GM23338 (cell line): ENCODE data around the gene ITPR2. TPM values are rescaled to one million over a fixed set of nuclear protein-coding genes. Genes with fewer than 3 reads are reported as not detected.

Experiments used
- ATAC-seq: fragments of 200-7000 bp; cut with Tn5 transposase; 3 replicates; pipeline ENCODE4 v1.9.1; 2020
- DNase-seq: peaks from one replicate; pipeline ENCODE4 v3.0.0-alpha.2; 2015; ENCODE audit warnings: low spot score
- H2AFZ ChIP-seq: fragments of 200-600 bp; sonication (generic); 2 replicates; pipeline ENCODE4 v1.8.0; 2016; ENCODE audit warnings: antibody characterized with exemption, mild to moderate bottlenecking, moderate library complexity
- H3F3A ChIP-seq: fragments of 200-600 bp; sonication (generic); replicated peaks from 2 replicates; pipeline ENCODE4 v1.8.0; 2017; ENCODE audit warnings: antibody characterized with exemption, mixed run types, low read depth
- H3K27ac ChIP-seq: fragments of 200-600 bp; sonication (generic); 2 replicates; pipeline ENCODE4 v1.6.1; 2016; ENCODE audit warnings: low read depth
- H3K27me3 ChIP-seq: fragments of 200-600 bp; sonication (generic); 2 replicates; pipeline ENCODE4 v1.8.0; 2016; ENCODE audit warnings: mild to moderate bottlenecking, mixed run types, moderate library complexity; ENCODE audit not compliant: insufficient read depth
- H3K36me3 ChIP-seq: fragments of 200-600 bp; sonication (generic); 2 replicates; pipeline ENCODE4 v1.8.0; 2016; ENCODE audit warnings: mild to moderate bottlenecking; ENCODE audit not compliant: insufficient read depth
- H3K4me1 ChIP-seq: fragments of 200-600 bp; sonication (generic); 2 replicates; pipeline ENCODE4 v1.8.0; 2016; ENCODE audit warnings: mild to moderate bottlenecking, moderate library complexity; ENCODE audit not compliant: insufficient read depth
- H3K4me2 ChIP-seq: fragments of 200-600 bp; sonication (generic); 2 replicates; pipeline ENCODE4 v1.7.1; 2017; ENCODE audit warnings: mixed run types
- H3K4me3 ChIP-seq: fragments of 200-600 bp; sonication (generic); 2 replicates; pipeline ENCODE4 v1.6.1; 2016; ENCODE audit warnings: mixed run types
- H3K79me2 ChIP-seq: fragments of 200-600 bp; sonication (generic); replicated peaks from 2 replicates; pipeline ENCODE4 v1.8.0; 2017; ENCODE audit warnings: mild to moderate bottlenecking; ENCODE audit not compliant: insufficient read depth
- H3K9me2 ChIP-seq: fragments of 200-600 bp; sonication (generic); 2 replicates; pipeline ENCODE4 v1.8.0; 2017; ENCODE audit not compliant: insufficient read depth
- H4K20me1 ChIP-seq: fragments of 200-600 bp; sonication (generic); replicated peaks from 2 replicates; pipeline ENCODE4 v1.8.0; 2017; ENCODE audit warnings: mild to moderate bottlenecking; ENCODE audit not compliant: insufficient read depth
- H3K27ac Mint-ChIP-seq: 2 replicates; pipeline ENCODE4 v1.8.0; 2020; ENCODE audit warnings: inconsistent platforms, mild to moderate bottlenecking, moderate library complexity, mixed read lengths
- H3K27me3 Mint-ChIP-seq: 3 replicates; pipeline ENCODE4 v1.8.0; 2022; ENCODE audit warnings: low read depth, mild to moderate bottlenecking, moderate library complexity, mixed read lengths, inconsistent platforms; ENCODE audit not compliant: insufficient read depth, poor library complexity
- H3K36me3 Mint-ChIP-seq: 3 replicates; pipeline ENCODE4 v1.8.0; 2021; ENCODE audit warnings: low read depth, mild to moderate bottlenecking, inconsistent platforms, moderate library complexity, mixed read lengths
- H3K4me1 Mint-ChIP-seq: 3 replicates; pipeline ENCODE4 v1.8.0; 2020; ENCODE audit warnings: mild to moderate bottlenecking, inconsistent platforms, mixed read lengths
- H3K4me3 Mint-ChIP-seq: 3 replicates; pipeline ENCODE4 v1.8.0; 2021; ENCODE audit warnings: moderate library complexity, mild to moderate bottlenecking, inconsistent platforms, mixed read lengths
- H3K9me3 Mint-ChIP-seq: 3 replicates; pipeline ENCODE4 v1.8.0; 2020; ENCODE audit warnings: moderate library complexity, mild to moderate bottlenecking, inconsistent platforms, mixed read lengths
- CREB1 ChIP-seq: fragments of 250-450 bp; sonication (Bioruptor Pico); IDR thresholded peaks from 2 replicates; pipeline ENCODE4 v1.5.0; 2020; ENCODE audit warnings: low read depth, mild to moderate bottlenecking, moderate library complexity
- EZH2 ChIP-seq: fragments of 200-600 bp; sonication (generic); IDR thresholded peaks from one replicate; pipeline ENCODE4 v1.8.0; 2017; ENCODE audit warnings: antibody characterized with exemption, mild to moderate bottlenecking, low read depth; ENCODE audit not compliant: unreplicated experiment
- EZH2phosphoT487 ChIP-seq: fragments of 200-600 bp; sonication (generic); IDR thresholded peaks from one replicate; pipeline ENCODE4 v1.8.1; 2018; ENCODE audit warnings: antibody characterized with exemption; ENCODE audit not compliant: unreplicated experiment
- JUNB ChIP-seq: IDR thresholded peaks from one replicate; pipeline ENCODE4 v1.6.1; 2016; ENCODE audit warnings: antibody characterized with exemption; ENCODE audit not compliant: unreplicated experiment
- NANOG ChIP-seq: IDR thresholded peaks from 2 replicates; pipeline ENCODE4 v1.6.1; 2016; ENCODE audit warnings: antibody characterized with exemption, borderline replicate concordance
- POLR2AphosphoS5 ChIP-seq: IDR thresholded peaks from 2 replicates; pipeline ENCODE4 v1.6.1; 2016; ENCODE audit warnings: antibody characterized with exemption, low read depth
- STAT1 ChIP-seq: IDR thresholded peaks from one replicate; pipeline ENCODE4 v1.6.1; 2016; ENCODE audit warnings: antibody characterized with exemption; ENCODE audit not compliant: unreplicated experiment
- ZNF114 ChIP-seq: fragments of 250-450 bp; sonication (Bioruptor Pico); IDR thresholded peaks from 2 replicates; pipeline ENCODE4 v1.5.0; 2020; ENCODE audit warnings: mild to moderate bottlenecking, moderate library complexity
- polyA plus RNA-seq: library from polyadenylated mRNA; unstranded; fragments of >200 nt; fragmentation: Nextera tagmentation; extraction: Ambion mirVana; gene quantifications from 2 replicates; pipeline ENCODE4 v1.2.1, GENCODE V29; 2016
- total RNA-seq: library from RNA; depleted of rRNA; stranded (reverse); fragments of >200 nt; shearing (Covaris generic); gene quantifications from 2 replicates; pipeline ENCODE4 v1.2.3, GENCODE V29; 2014
- TF ChIP-seq, protein P1 (sequence below): fragments of 250-450 bp; sonication (Bioruptor Pico); IDR thresholded peaks from 2 replicates; pipeline ENCODE4 v1.5.0; 2020; ENCODE audit warnings: mild to moderate bottlenecking, moderate library complexity
- TF ChIP-seq, protein P2 (sequence below): IDR thresholded peaks from one replicate; pipeline ENCODE4 v1.6.1; 2018; ENCODE audit warnings: antibody characterized with exemption; ENCODE audit not compliant: unreplicated experiment
- TF ChIP-seq, protein P3 (sequence below), 2 experiments: fragments of 200-600 bp in 1 of 2; sonication (generic) in 1 of 2; conservative IDR thresholded peaks; 2 replicates each; pipeline versions ENCODE4 v1.5.1 to v1.6.1; 2016 to 2017; ENCODE audit warnings: antibody characterized with exemption in 2 of 2, low read depth in 2 of 2, mild to moderate bottlenecking in 2 of 2, moderate library complexity in 1 of 2

Gene ITPR2
- total and polyA plus RNA-seq, 2 experiments from 2014 or later = 44.5 to 65.2 TPM

DNA sequence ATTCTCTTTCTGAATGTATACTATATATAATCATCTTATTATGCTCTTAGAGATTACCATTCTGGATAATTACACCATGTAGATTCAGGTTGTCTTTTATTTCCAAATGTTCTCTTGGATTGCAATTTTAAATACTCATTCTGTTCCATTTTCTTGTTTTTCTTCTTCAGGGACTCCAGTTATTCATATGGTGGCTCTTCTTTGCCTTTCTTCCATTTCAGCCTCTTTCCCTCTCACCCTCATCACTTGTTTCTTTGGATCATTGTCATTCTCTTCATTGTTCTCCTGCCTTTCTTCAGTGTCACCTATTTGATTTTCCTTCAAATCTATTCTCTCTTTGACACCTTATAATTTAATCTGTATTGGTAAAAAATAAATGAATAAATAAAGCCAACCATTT, 182.0 kb downstream of the ITPR2 start (continued):
- TF ChIP-seq, protein P1, sequence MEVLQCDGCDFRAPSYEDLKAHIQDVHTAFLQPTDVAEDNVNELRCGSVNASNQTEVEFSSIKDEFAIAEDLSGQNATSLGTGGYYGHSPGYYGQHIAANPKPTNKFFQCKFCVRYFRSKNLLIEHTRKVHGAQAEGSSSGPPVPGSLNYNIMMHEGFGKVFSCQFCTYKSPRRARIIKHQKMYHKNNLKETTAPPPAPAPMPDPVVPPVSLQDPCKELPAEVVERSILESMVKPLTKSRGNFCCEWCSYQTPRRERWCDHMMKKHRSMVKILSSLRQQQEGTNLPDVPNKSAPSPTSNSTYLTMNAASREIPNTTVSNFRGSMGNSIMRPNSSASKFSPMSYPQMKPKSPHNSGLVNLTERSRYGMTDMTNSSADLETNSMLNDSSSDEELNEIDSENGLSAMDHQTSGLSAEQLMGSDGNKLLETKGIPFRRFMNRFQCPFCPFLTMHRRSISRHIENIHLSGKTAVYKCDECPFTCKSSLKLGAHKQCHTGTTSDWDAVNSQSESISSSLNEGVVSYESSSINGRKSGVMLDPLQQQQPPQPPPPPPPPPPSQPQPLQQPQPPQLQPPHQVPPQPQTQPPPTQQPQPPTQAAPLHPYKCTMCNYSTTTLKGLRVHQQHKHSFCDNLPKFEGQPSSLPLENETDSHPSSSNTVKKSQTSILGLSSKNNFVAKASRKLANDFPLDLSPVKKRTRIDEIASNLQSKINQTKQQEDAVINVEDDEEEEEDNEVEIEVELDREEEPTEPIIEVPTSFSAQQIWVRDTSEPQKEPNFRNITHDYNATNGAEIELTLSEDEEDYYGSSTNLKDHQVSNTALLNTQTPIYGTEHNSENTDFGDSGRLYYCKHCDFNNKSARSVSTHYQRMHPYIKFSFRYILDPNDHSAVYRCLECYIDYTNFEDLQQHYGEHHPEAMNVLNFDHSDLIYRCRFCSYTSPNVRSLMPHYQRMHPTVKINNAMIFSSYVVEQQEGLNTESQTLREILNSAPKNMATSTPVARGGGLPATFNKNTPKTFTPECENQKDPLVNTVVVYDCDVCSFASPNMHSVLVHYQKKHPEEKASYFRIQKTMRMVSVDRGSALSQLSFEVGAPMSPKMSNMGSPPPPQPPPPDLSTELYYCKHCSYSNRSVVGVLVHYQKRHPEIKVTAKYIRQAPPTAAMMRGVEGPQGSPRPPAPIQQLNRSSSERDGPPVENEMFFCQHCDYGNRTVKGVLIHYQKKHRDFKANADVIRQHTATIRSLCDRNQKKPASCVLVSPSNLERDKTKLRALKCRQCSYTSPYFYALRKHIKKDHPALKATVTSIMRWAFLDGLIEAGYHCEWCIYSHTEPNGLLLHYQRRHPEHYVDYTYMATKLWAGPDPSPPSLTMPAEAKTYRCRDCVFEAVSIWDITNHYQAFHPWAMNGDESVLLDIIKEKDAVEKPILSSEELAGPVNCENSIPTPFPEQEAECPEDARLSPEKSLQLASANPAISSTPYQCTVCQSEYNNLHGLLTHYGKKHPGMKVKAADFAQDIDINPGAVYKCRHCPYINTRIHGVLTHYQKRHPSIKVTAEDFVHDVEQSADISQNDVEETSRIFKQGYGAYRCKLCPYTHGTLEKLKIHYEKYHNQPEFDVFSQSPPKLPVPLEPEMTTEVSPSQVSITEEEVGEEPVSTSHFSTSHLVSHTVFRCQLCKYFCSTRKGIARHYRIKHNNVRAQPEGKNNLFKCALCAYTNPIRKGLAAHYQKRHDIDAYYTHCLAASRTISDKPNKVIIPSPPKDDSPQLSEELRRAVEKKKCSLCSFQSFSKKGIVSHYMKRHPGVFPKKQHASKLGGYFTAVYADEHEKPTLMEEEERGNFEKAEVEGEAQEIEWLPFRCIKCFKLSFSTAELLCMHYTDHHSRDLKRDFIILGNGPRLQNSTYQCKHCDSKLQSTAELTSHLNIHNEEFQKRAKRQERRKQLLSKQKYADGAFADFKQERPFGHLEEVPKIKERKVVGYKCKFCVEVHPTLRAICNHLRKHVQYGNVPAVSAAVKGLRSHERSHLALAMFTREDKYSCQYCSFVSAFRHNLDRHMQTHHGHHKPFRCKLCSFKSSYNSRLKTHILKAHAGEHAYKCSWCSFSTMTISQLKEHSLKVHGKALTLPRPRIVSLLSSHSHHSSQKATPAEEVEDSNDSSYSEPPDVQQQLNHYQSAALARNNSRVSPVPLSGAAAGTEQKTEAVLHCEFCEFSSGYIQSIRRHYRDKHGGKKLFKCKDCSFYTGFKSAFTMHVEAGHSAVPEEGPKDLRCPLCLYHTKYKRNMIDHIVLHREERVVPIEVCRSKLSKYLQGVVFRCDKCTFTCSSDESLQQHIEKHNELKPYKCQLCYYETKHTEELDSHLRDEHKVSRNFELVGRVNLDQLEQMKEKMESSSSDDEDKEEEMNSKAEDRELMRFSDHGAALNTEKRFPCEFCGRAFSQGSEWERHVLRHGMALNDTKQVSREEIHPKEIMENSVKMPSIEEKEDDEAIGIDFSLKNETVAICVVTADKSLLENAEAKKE (CRISPR knock-in tag) = no peak
- TF ChIP-seq, protein P2, sequence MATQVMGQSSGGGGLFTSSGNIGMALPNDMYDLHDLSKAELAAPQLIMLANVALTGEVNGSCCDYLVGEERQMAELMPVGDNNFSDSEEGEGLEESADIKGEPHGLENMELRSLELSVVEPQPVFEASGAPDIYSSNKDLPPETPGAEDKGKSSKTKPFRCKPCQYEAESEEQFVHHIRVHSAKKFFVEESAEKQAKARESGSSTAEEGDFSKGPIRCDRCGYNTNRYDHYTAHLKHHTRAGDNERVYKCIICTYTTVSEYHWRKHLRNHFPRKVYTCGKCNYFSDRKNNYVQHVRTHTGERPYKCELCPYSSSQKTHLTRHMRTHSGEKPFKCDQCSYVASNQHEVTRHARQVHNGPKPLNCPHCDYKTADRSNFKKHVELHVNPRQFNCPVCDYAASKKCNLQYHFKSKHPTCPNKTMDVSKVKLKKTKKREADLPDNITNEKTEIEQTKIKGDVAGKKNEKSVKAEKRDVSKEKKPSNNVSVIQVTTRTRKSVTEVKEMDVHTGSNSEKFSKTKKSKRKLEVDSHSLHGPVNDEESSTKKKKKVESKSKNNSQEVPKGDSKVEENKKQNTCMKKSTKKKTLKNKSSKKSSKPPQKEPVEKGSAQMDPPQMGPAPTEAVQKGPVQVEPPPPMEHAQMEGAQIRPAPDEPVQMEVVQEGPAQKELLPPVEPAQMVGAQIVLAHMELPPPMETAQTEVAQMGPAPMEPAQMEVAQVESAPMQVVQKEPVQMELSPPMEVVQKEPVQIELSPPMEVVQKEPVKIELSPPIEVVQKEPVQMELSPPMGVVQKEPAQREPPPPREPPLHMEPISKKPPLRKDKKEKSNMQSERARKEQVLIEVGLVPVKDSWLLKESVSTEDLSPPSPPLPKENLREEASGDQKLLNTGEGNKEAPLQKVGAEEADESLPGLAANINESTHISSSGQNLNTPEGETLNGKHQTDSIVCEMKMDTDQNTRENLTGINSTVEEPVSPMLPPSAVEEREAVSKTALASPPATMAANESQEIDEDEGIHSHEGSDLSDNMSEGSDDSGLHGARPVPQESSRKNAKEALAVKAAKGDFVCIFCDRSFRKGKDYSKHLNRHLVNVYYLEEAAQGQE = no peak
- TF ChIP-seq ZNF114 (no peak), NANOG (no peak), STAT1 (no peak)

DNA sequence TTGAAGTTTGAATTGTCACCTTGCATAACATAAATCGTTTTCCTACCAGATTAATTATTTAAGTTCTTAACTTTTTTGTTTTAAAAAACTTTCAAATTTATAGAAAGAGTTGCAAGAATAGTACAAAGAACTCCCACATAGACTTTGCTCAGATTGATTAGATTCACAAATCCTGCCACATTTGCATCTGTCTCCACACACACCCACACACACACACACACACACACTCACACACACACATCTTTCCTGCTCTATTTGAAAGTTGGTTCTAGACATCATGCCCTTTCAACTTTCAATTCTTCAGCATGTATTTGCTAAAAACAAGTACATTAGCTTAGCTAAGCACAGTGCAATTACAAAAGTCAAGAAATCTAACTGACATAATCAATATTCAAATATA, 184.0 kb downstream of the ITPR2 start:
- H3K36me3 ChIP-seq = peaks cover 18% of the 10 kb centered on the region
- no peak overlapping the region for H3K4me3 Mint-ChIP-seq
- no peak overlapping the region for H3K4me2 ChIP-seq
- DNase-seq (no peak), ATAC-seq (no peak)
- H3K4me1 ChIP-seq = peaks cover 10% of the 10 kb centered on the region
- peaks cover 9% of the 10 kb centered on the region; the same call in 2 of the 3 replicates for H3K9me3 Mint-ChIP-seq
- peaks cover 12% of the 10 kb centered on the region; the same call in 1 of the 2 replicates for H3K9me2 ChIP-seq
- peaks cover 35% of the 10 kb centered on the region for H3K4me1 Mint-ChIP-seq
- H3K4me3 ChIP-seq = no peak overlapping the region
- no peaks in the 10 kb centered on the region for H4K20me1 ChIP-seq
- H2AFZ ChIP-seq = no peak overlapping the region
- no peaks in the 10 kb centered on the region for H3F3A ChIP-seq
- peak overlapping the region; percentile 8; the same call in 1 of the 2 replicates for H3K27ac Mint-ChIP-seq
- peaks cover 2% of the 10 kb centered on the region for H3K27me3 Mint-ChIP-seq
- H3K27me3 ChIP-seq = no peaks in the 10 kb centered on the region
- H3K27ac ChIP-seq = no peak overlapping the region
- H3K36me3 Mint-ChIP-seq = peaks cover 72% of the 10 kb centered on the region
- H3K79me2 ChIP-seq = no peaks in the 10 kb centered on the region
- TF ChIP-seq, protein P3, sequence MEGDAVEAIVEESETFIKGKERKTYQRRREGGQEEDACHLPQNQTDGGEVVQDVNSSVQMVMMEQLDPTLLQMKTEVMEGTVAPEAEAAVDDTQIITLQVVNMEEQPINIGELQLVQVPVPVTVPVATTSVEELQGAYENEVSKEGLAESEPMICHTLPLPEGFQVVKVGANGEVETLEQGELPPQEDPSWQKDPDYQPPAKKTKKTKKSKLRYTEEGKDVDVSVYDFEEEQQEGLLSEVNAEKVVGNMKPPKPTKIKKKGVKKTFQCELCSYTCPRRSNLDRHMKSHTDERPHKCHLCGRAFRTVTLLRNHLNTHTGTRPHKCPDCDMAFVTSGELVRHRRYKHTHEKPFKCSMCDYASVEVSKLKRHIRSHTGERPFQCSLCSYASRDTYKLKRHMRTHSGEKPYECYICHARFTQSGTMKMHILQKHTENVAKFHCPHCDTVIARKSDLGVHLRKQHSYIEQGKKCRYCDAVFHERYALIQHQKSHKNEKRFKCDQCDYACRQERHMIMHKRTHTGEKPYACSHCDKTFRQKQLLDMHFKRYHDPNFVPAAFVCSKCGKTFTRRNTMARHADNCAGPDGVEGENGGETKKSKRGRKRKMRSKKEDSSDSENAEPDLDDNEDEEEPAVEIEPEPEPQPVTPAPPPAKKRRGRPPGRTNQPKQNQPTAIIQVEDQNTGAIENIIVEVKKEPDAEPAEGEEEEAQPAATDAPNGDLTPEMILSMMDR (conservative IDR thresholded peaks at IDR 0.05; ENCODE audit: low read depth in 2 of 2) = no peak
- TF ChIP-seq EZH2 (no peak), JUNB (no peak), STAT1 (no peak), EZH2phosphoT487 (no peak), POLR2AphosphoS5 (no peak), CREB1 (no peak)
